ENCODE measurements around the gene ARHGAP8. TPM values are rescaled to one million over a fixed set of nuclear protein-coding genes. Genes with fewer than 3 reads are reported as not detected.

Gene ARHGAP8
- not detected in 2 replicates for total RNA-seq

GRCh38 chr22:44752285-44753188 lies at the start of gene ARHGAP8:
ARHGAP8 (plus strand) TSS chr22:44752575; CDS start chr22:44786528, 33,953 bp downstream.

Other genes with a start within 250 kb of the ARHGAP8 start
- gene PRR5, start 50.4 kb upstream of the ARHGAP8 start, total RNA-seq, result 2.9 and 3.7 TPM in 2 replicates